Activated B cell treated with CpG ODN at 0.5 μM for 24 hours (primary cell): Measurements from ENCODE around the gene ZNF652. TPM values are rescaled to one million over a fixed set of nuclear protein-coding genes. Genes with fewer than 3 reads are reported as not detected.
"Not testable (repeated sequence)": the region's sequence is repeated elsewhere in the genome, so short reads cannot be mapped to it uniquely, and the experiment has no call there.

Experiments used
- ATAC-seq: fragments of 200-7000 bp; cut with Tn5 transposase; one replicate; pipeline ENCODE4 v1.10.0; 2021; ENCODE audit warnings: low read depth, mild to moderate bottlenecking, moderate library complexity
- CTCF ChIA-PET: fragments of 350-600 bp; sonication (Branson Sonifier 250); formaldehyde crosslinking; loops from one replicate; lab custom pipeline; 2021; ENCODE audit warnings: antibody characterized with exemption; lab: Charles Lee
- POLR2A ChIA-PET: fragments of 350-600 bp; sonication (Branson Sonifier 250); formaldehyde crosslinking; loops from one replicate; lab custom pipeline; 2021; ENCODE audit warnings: antibody characterized with exemption; lab: Charles Lee
- DNase-seq: peaks from one replicate; pipeline ENCODE4 v3.0.0; 2022
- H3K27ac Mint-ChIP-seq: one replicate; pipeline ENCODE4 v1.8.0; 2020; ENCODE audit warnings: mixed read lengths
- H3K27me3 Mint-ChIP-seq: one replicate; pipeline ENCODE4 v1.8.0; 2021; ENCODE audit warnings: mixed read lengths
- H3K36me3 Mint-ChIP-seq: one replicate; pipeline ENCODE4 v1.8.0; 2021; ENCODE audit warnings: low read depth, mixed read lengths
- H3K4me1 Mint-ChIP-seq: one replicate; pipeline ENCODE4 v1.8.0; 2021; ENCODE audit warnings: mixed read lengths
- H3K4me3 Mint-ChIP-seq: one replicate; pipeline ENCODE4 v1.8.0; 2020; ENCODE audit warnings: mild to moderate bottlenecking, mixed read lengths
- H3K9me3 Mint-ChIP-seq: one replicate; pipeline ENCODE4 v1.8.0; 2020; ENCODE audit warnings: mixed read lengths
- intact Hi-C: fragments of 100-400 bp; cut with micrococcal nuclease; formaldehyde crosslinking; loops from one replicate; pipeline ENCODE4 v1.15.1; 2024
- total RNA-seq: library from RNA; stranded (reverse); gene quantifications from 2 replicates; pipeline ENCODE4 v1.2.3, GENCODE V29; 2022
- TF ChIP-seq, protein P1 (sequence below): fragments of 200-600 bp; IDR thresholded peaks from one replicate; pipeline ENCODE4 v1.8.0; 2022; ENCODE audit warnings: antibody characterized with exemption, mild to moderate bottlenecking

ZNF652 gene
- total RNA-seq, 1 donor from 2014 or later = 40.6 TPM

DNA sequence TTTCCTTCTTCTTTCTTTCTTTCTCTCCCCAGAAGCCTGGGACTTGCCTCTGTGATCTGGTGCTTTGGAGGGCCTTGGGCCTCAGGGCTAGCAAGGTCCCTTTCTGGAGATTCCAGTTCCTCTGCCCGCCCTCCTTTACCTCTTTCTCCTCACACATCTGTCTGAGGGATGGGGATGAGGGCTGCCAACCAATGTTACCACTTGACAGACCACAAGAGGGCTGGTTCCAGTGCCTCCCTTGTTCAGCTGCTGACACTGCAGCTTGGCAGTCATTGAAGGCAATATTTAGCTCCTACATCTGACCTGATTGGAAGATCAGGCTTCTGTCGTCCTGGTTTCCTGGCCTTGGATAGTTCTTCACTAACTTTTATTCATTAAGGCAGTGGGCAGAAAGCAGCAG, 3.6 kb upstream of the ZNF652 start:
- ATAC-seq (no peak), DNase-seq (no peak)
- H3K4me3 Mint-ChIP-seq = no peak overlapping the region
- ChIA-PET POLR2A (interaction anchor here (1.0 kb wide), 1 partner anchor 23 kb away, joined by 9 read pairs; no protein-coding TSS in a partner anchor), CTCF (interaction anchor here (1.1 to 1.5 kb wide), 4 partner anchors 25 to 51 kb away, joined by 3 to 5 read pairs (median 3); no protein-coding TSS in a partner anchor)
- no peaks in the 10 kb centered on the region for H3K9me3 Mint-ChIP-seq
- H3K27me3 Mint-ChIP-seq = no peaks in the 10 kb centered on the region
- intact Hi-C loops = no loop called here
- peak overlapping the region; percentile 78 for H3K27ac Mint-ChIP-seq
- TF ChIP-seq, protein P1, sequence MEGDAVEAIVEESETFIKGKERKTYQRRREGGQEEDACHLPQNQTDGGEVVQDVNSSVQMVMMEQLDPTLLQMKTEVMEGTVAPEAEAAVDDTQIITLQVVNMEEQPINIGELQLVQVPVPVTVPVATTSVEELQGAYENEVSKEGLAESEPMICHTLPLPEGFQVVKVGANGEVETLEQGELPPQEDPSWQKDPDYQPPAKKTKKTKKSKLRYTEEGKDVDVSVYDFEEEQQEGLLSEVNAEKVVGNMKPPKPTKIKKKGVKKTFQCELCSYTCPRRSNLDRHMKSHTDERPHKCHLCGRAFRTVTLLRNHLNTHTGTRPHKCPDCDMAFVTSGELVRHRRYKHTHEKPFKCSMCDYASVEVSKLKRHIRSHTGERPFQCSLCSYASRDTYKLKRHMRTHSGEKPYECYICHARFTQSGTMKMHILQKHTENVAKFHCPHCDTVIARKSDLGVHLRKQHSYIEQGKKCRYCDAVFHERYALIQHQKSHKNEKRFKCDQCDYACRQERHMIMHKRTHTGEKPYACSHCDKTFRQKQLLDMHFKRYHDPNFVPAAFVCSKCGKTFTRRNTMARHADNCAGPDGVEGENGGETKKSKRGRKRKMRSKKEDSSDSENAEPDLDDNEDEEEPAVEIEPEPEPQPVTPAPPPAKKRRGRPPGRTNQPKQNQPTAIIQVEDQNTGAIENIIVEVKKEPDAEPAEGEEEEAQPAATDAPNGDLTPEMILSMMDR = no peak
- peaks cover 10% of the 10 kb centered on the region for H3K36me3 Mint-ChIP-seq
- peaks cover 47% of the 10 kb centered on the region for H3K4me1 Mint-ChIP-seq

DNA sequence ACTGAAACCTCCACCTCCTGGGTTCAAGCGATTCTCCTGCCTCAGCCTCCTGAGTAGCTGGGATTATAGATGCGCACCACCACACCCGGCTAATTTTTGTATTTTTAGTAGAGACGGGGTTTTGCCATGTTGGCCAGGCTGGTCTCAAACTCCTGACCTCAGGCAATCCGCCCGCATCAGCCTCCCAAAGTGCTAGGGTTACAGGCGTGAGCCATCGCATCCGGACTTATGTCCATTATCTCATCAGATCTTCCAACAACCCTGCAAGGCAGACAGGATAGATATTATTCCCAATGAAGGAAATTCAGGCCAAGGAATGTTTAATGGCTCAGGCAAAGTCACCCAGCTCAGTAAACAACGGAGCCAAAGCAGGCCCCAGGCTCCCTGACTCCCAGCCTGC, 3.1 kb upstream of the ZNF652 start:
- H3K4me3 Mint-ChIP-seq, DNase-seq, H3K27me3 Mint-ChIP-seq, intact Hi-C loops, H3K9me3 Mint-ChIP-seq, ATAC-seq, H3K36me3 Mint-ChIP-seq: not testable (repeated sequence)
- peak overlapping the region; percentile 78 for H3K27ac Mint-ChIP-seq
- peaks cover 48% of the 10 kb centered on the region for H3K4me1 Mint-ChIP-seq
- ChIA-PET POLR2A (interaction anchor here (1.0 to 8.5 kb wide), 2 partner anchors 23 to 24 kb away, joined by 9 to 109 read pairs; no protein-coding TSS in a partner anchor), CTCF (interaction anchor here (0.6 to 1.5 kb wide), 4 partner anchors 23 to 50 kb away, joined by 3 to 5 read pairs (median 3); no protein-coding TSS in a partner anchor)

DNA sequence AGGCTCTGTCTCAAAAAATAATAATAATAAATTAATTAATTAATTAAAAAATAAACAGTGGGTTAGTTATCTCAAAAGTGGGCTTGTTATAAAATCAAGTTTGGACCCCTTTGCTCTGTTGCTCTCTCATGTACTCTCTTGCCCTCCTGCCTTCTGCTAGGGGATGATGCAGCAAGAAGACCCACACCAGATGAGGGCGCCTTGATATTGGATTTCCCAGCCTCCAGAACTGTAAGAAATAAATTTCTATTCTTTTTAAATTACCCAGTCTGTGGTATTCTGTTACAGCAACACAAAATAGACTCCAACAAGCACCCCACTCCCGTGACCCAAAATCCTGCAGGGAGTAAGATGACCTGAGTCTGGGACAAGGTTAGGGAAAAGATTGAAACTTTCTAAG, 2.1 kb upstream of the ZNF652 start:
- CTCF ChIA-PET = interaction anchor here (1.2 kb wide), 1 partner anchor 49 kb away, joined by 5 read pairs; no protein-coding TSS in a partner anchor
- ATAC-seq = no peak
- POLR2A ChIA-PET = interaction anchor here (0.6 to 8.5 kb wide), 3 partner anchors 25 to 1338 kb away, joined by 3 to 109 read pairs (median 4); no protein-coding TSS in a partner anchor
- TF ChIP-seq, protein P1 = no peak
- Mint-ChIP-seq H3K36me3 (peaks cover 10% of the 10 kb centered on the region), H3K9me3 (no peaks in the 10 kb centered on the region), H3K27ac (no peak overlapping the region), H3K4me3 (no peak overlapping the region), H3K27me3 (no peaks in the 10 kb centered on the region), H3K4me1 (peaks cover 48% of the 10 kb centered on the region)
- DNase-seq = no peak
- intact Hi-C loops = loop anchor here (5.0 kb wide), 1 partner anchor 1712 kb away; no protein-coding TSS in a partner anchor

DNA sequence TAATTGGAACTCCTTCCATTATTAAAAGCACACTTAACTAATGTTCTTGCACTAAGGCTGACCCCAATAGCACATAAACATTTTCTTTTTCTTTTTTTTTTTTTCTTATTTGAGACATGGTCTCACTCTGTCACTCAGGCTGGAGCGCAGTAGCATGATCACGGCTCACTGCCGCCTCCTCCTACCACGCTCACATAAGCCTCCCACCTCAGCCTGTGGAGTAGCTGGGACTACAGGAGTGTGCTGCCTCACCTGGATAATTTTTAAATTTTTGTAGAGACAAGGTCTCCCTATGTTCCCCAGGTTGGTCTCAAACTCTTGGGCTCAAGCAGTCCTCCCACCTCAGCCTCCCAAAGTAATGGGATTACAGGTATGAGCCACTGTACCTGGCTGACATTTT, 1.2 kb upstream of the ZNF652 start:
- POLR2A ChIA-PET = interaction anchor here (0.6 to 8.5 kb wide), 8 partner anchors 8 to 1525 kb away, joined by 3 to 109 read pairs (median 4); partner anchors contain the start of gene PHB1
- Mint-ChIP-seq H3K9me3 (no peaks in the 10 kb centered on the region), H3K4me3 (no peak overlapping the region), H3K27ac (peak overlapping the region; percentile 90), H3K27me3 (no peaks in the 10 kb centered on the region), H3K4me1 (peaks cover 51% of the 10 kb centered on the region), H3K36me3 (peaks cover 11% of the 10 kb centered on the region)
- CTCF ChIA-PET = interaction anchor here (1.4 kb wide), 2 partner anchors 26 to 31 kb away, joined by 4 to 7 read pairs; no protein-coding TSS in a partner anchor
- TF ChIP-seq, protein P1 = no peak
- ATAC-seq = no peak
- no peak for DNase-seq
- intact Hi-C loops = loop anchor here (2.0 to 5.0 kb wide), 3 partner anchors 170 to 1711 kb away; no protein-coding TSS in a partner anchor

DNA sequence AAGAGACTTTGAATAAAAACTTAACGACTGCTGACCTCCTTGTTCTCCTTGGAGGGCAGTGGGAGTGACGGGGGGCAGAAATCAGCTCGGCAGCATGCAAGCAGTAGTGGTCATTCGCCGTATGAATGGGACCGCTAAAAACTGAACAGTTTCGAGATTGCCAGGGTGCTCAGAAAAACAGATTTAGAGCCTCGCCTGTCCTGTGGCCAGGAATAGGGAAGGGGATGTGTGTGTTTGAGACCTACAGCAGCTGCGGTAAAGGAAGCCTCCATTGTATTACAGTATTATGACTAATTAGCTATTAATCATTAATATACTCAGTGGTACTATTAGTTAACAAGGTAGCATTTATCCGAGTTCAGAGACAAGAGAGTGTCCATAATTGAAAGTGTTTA, 670 bp upstream of the ZNF652 start:
- H3K27me3 Mint-ChIP-seq = no peaks in the 10 kb centered on the region
- ATAC-seq (no peak), DNase-seq (no peak)
- peaks cover 11% of the 10 kb centered on the region for H3K36me3 Mint-ChIP-seq
- intact Hi-C loops = loop anchor here (1.0 to 5.0 kb wide), 6 partner anchors 26 to 1710 kb away; partner anchors contain the start of gene PHB1
- ChIA-PET POLR2A (interaction anchor here (0.6 to 8.5 kb wide), 11 partner anchors 8 to 1525 kb away, joined by 3 to 109 read pairs (median 4); partner anchors contain the start of gene PHB1), CTCF (interaction anchor here (1.4 kb wide), 2 partner anchors 27 to 31 kb away, joined by 4 to 7 read pairs; no protein-coding TSS in a partner anchor)
- H3K4me1 Mint-ChIP-seq = peaks cover 55% of the 10 kb centered on the region
- no peaks in the 10 kb centered on the region for H3K9me3 Mint-ChIP-seq
- TF ChIP-seq, protein P1 = no peak
- H3K4me3 Mint-ChIP-seq = peak overlapping the region; percentile 86
- H3K27ac Mint-ChIP-seq = peak overlapping the region; percentile 90
